OCI-LY1 (cell line): ENCODE measurements around the gene FRRS1.

Experiments used
- H2AFZ ChIP-seq: fragments of 200-600 bp; sonication (generic), shearing (Covaris generic); 2 replicates; pipeline ENCODE4 v1.6.0; 2014; ENCODE audit warnings: antibody characterized with exemption, mild to moderate bottlenecking, low read length
- H3F3A ChIP-seq: fragments of 200-600 bp; sonication (generic), shearing (Covaris generic); 2 replicates; pipeline ENCODE4 v1.6.0; 2014; ENCODE audit warnings: mild to moderate bottlenecking, antibody characterized with exemption, low read length, moderate library complexity; ENCODE audit not compliant: insufficient read depth
- H3K27ac ChIP-seq: fragments of 200-600 bp; sonication (generic); 2 replicates; pipeline ENCODE4 v1.5.1; 2014; ENCODE audit warnings: low read length, mixed run types, mild to moderate bottlenecking, low read depth; ENCODE audit not compliant: poor library complexity, severe bottlenecking
- H3K27me3 ChIP-seq: fragments of 200-600 bp; sonication (generic); 2 replicates; pipeline ENCODE4 v1.6.0; 2014; ENCODE audit warnings: antibody characterized with exemption, mild to moderate bottlenecking, low read length, moderate library complexity; ENCODE audit not compliant: insufficient read depth
- H3K36me3 ChIP-seq: fragments of 200-600 bp; sonication (generic); 2 replicates; pipeline ENCODE4 v1.6.1; 2014; ENCODE audit warnings: mild to moderate bottlenecking, antibody characterized with exemption, low read length, moderate library complexity, mixed read lengths; ENCODE audit not compliant: insufficient read depth
- H3K4me1 ChIP-seq: fragments of 200-600 bp; sonication (generic); 2 replicates; pipeline ENCODE4 v1.5.1; 2014; ENCODE audit warnings: mild to moderate bottlenecking, low read length, moderate library complexity; ENCODE audit not compliant: insufficient read depth, severe bottlenecking
- H3K4me2 ChIP-seq: fragments of 200-600 bp; sonication (generic), shearing (Covaris generic); 2 replicates; pipeline ENCODE4 v1.6.1; 2014; ENCODE audit warnings: low read length
- H3K4me3 ChIP-seq: fragments of 200-600 bp; sonication (generic); 2 replicates; pipeline ENCODE4 v1.5.1; 2014; ENCODE audit warnings: low read length, low read depth, mild to moderate bottlenecking, mixed read lengths; ENCODE audit not compliant: poor library complexity, severe bottlenecking
- H3K79me2 ChIP-seq: fragments of 200-600 bp; shearing (Covaris generic); 2 replicates; pipeline ENCODE4 v1.6.1; 2016; ENCODE audit warnings: mixed run types, low read length, mixed read lengths; ENCODE audit not compliant: insufficient read depth
- H3K9ac ChIP-seq: fragments of 200-600 bp; sonication (generic), shearing (Covaris generic); 2 replicates; pipeline ENCODE4 v1.6.1; 2014; ENCODE audit warnings: mild to moderate bottlenecking, low read length, mixed read lengths
- H3K9me2 ChIP-seq: fragments of 200-600 bp; sonication (generic), shearing (Covaris generic); 2 replicates; pipeline ENCODE4 v1.6.1; 2014; ENCODE audit warnings: low read depth, mild to moderate bottlenecking, low read length, mixed read lengths
- H3K9me3 ChIP-seq: fragments of 200-600 bp; shearing (Covaris generic); 2 replicates; pipeline ENCODE4 v1.6.1; 2014; ENCODE audit warnings: low read length, mixed read lengths
- H4K20me1 ChIP-seq: fragments of 200-600 bp; sonication (generic), shearing (Covaris generic); 2 replicates; pipeline ENCODE4 v1.6.0; 2016; ENCODE audit warnings: mild to moderate bottlenecking, low read length; ENCODE audit not compliant: insufficient read depth
- EZH2 ChIP-seq: fragments of 200-600 bp; sonication (generic), shearing (Covaris generic); IDR thresholded peaks from 2 replicates; pipeline ENCODE4 v1.8.0; 2017; ENCODE audit warnings: borderline replicate concordance, mixed run types, mild to moderate bottlenecking, antibody characterized with exemption, low read length, moderate library complexity, mixed read lengths
- TF ChIP-seq, protein P1 (sequence below): fragments of 200-600 bp; sonication (generic), shearing (Covaris generic); IDR thresholded peaks from 2 replicates; pipeline ENCODE4 v1.5.1; 2017; ENCODE audit warnings: mild to moderate bottlenecking, antibody characterized with exemption, low read length, moderate library complexity, mixed read lengths

The FRRS1 gene

GRCh38 chr1:99723251-99723650 lies 43.2 kb downstream of the FRRS1 start:
- no peaks in the 10 kb centered on the region for H4K20me1 ChIP-seq
- H3K36me3 ChIP-seq, result peaks cover 15% of the 10 kb centered on the region; the same call in 1 of the 2 replicates
- no peaks in the 10 kb centered on the region for H3K9me2 ChIP-seq
- TF ChIP-seq, protein P1, sequence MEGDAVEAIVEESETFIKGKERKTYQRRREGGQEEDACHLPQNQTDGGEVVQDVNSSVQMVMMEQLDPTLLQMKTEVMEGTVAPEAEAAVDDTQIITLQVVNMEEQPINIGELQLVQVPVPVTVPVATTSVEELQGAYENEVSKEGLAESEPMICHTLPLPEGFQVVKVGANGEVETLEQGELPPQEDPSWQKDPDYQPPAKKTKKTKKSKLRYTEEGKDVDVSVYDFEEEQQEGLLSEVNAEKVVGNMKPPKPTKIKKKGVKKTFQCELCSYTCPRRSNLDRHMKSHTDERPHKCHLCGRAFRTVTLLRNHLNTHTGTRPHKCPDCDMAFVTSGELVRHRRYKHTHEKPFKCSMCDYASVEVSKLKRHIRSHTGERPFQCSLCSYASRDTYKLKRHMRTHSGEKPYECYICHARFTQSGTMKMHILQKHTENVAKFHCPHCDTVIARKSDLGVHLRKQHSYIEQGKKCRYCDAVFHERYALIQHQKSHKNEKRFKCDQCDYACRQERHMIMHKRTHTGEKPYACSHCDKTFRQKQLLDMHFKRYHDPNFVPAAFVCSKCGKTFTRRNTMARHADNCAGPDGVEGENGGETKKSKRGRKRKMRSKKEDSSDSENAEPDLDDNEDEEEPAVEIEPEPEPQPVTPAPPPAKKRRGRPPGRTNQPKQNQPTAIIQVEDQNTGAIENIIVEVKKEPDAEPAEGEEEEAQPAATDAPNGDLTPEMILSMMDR, result no peak
- no peak for TF ChIP-seq EZH2
- H3K9ac ChIP-seq, result no peak overlapping the region
- no peaks in the 10 kb centered on the region for H3K79me2 ChIP-seq
- H2AFZ ChIP-seq, result no peak overlapping the region
- no peak overlapping the region for H3K4me3 ChIP-seq
- peaks cover 12% of the 10 kb centered on the region for H3K4me1 ChIP-seq
- H3K4me2 ChIP-seq, result no peak overlapping the region
- H3K9me3 ChIP-seq, result no peaks in the 10 kb centered on the region
- no peaks in the 10 kb centered on the region for H3F3A ChIP-seq
- no peaks in the 10 kb centered on the region for H3K27me3 ChIP-seq
- no peak overlapping the region for H3K27ac ChIP-seq

GRCh38 chr1:99717005-99717404 lies 49.4 kb downstream of the FRRS1 start:
- no peaks in the 10 kb centered on the region for H3F3A ChIP-seq
- H3K9ac ChIP-seq, result no peak overlapping the region
- H4K20me1 ChIP-seq, result no peaks in the 10 kb centered on the region
- peaks cover 43% of the 10 kb centered on the region for H3K36me3 ChIP-seq
- no peak overlapping the region for H3K4me2 ChIP-seq
- no peak for TF ChIP-seq EZH2
- TF ChIP-seq, protein P1, result no peak
- no peaks in the 10 kb centered on the region for H3K9me3 ChIP-seq
- H3K79me2 ChIP-seq, result no peaks in the 10 kb centered on the region
- no peak overlapping the region for H3K4me3 ChIP-seq
- H3K9me2 ChIP-seq, result no peaks in the 10 kb centered on the region
- no peaks in the 10 kb centered on the region for H3K4me1 ChIP-seq
- H3K27me3 ChIP-seq, result no peaks in the 10 kb centered on the region
- H2AFZ ChIP-seq, result no peak overlapping the region
- no peak overlapping the region for H3K27ac ChIP-seq

GRCh38 chr1:99713006-99713405 lies 53.4 kb downstream of the FRRS1 start:
- Histone ChIP-seq H3K79me2 (no peaks in the 10 kb centered on the region), H3K27ac (no peak overlapping the region), H3K4me3 (no peak overlapping the region), H3K9ac (no peak overlapping the region), H3K9me2 (no peaks in the 10 kb centered on the region), H3K27me3 (no peaks in the 10 kb centered on the region), H3K4me2 (no peak overlapping the region), H2AFZ (no peak overlapping the region), H3K9me3 (no peaks in the 10 kb centered on the region), H3F3A (no peaks in the 10 kb centered on the region), H3K4me1 (no peaks in the 10 kb centered on the region), H4K20me1 (no peaks in the 10 kb centered on the region), H3K36me3 (peaks cover 65% of the 10 kb centered on the region)
- no peak for TF ChIP-seq EZH2
- TF ChIP-seq, protein P1, result no peak
